Stimulated activated CD4-positive, alpha-beta T cell treated with anti-CD3 and anti-CD28 coated beads, Interleukin-12 subunit alpha, Interleukin-12 subunit beta, amount 100 ng/mL, for 4 hours (primary cell): Measurements from ENCODE around the gene PLPPR5.
"Not testable (repeated sequence)": the region's sequence is repeated elsewhere in the genome, so short reads cannot be mapped to it uniquely, and the experiment has no call there.

Experiments used
- DNase-seq: peaks from one replicate; pipeline ENCODE4 v3.0.0-alpha.2; 2020

PLPPR5 gene

DNA sequence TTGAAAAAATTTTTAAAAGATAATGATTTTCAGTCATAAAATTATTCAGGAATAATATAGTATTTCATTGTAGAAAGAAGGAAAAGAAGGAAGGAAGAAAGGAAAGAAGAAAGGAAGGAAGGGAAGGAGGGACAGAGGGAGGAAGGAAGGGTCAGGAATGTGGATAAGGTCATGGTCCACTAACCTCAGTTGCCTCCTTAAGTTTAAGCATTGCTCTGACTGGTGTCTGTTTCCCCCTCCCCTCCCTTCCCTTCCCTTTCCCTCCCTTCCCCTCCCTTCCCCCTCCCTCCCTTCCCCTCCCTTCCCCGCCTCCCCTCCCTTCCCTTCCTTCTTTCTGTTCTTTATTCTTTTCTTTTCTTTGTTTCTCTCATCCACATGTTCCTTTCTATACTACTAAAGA lies 95.7 kb downstream of the PLPPR5 start:
- no peak for DNase-seq

DNA sequence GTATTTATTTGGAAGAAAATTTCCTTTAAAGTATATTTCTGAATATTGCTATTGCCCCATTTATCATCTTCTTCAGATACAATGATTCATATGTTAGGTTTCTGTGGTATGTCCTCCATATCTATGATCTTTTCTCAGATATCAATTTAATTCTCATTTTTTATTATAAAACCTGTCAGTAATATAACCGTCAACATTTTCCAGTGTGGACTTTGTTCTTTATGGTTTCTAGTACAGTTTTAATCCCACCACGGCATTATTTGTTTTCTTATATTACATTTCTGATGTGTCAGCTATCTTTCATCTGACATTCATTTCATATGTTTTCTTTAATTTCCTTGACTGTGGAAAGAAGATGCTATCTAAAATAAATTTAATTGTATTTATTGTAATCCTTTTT lies 97.9 kb downstream of the PLPPR5 start:
- no peak for DNase-seq

DNA sequence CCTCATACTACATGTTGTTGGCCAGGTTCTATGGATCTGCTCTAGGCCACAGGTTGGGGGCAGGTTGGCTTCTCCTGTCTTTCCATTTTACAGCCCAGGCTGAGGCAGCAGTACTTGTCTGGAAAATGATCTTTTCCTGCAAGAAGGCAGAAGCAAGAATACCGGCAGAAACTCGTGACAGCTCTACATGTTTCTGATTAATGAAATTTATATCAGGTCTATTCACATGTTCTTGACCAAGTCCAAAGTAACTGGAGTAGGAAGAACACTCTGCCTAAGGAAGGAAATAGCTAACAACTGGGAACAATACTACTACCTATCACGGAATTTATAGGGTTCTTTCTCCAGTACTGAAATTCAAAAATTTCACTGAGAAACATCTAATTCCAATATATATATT lies 98.3 kb downstream of the PLPPR5 start:
- no peak for DNase-seq

DNA sequence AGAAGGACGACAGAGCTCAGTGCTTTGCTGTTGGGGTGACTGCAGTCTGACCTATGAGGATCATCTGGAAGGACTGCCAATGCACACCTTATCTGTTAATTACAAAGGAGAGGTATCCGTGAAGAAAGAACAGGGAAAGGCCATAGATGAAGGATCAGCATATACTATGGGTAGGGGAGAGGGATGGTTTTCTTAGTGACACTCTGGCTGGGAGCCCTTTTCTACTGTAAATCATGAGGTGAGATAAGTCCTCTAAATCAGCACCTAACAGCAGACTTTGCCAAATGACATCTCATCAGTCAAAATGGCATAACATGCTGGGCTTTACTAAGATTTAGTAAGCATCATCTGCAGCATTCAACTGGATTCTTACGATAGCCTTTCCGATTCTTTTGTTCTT lies 100.0 kb downstream of the PLPPR5 start:
- no peak for DNase-seq

GRCh38 chr1:98903726-98904125 lies 100.9 kb downstream of the PLPPR5 start:
- DNase-seq: no peak

GRCh38 chr1:98903261-98903660 lies 101.4 kb downstream of the PLPPR5 start:
- DNase-seq: no peak

GRCh38 chr1:98898940-98899339 lies 105.7 kb downstream of the PLPPR5 start:
- DNase-seq: no peak

GRCh38 chr1:98897479-98897878 lies 107.2 kb downstream of the PLPPR5 start:
- DNase-seq: no peak

- DNase-seq: no peak
Observed at GRCh38 chr1:98896711-98897445, 107.8 kb downstream of the PLPPR5 start.

DNA sequence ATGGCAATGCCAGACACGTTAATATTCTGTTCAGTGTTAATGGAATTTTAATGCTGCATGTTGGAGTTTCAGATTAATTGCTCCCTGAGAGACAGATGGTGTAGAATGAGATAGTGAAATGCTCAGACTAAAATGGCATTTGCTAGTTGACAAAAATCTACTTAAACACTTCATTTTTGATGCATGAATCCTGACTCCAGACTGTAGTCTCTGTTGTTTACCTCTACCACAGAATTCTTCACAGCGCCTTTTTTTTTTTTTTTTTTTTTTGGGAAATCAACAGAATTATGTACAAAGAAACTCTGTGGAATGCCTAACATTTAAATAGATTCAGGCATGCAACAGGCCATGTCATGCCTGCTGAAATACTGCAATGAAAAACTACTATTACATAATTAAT lies 111.3 kb downstream of the PLPPR5 start:
- no peak for DNase-seq

GRCh38 chr1:98888869-98889268 lies 115.8 kb downstream of the PLPPR5 start:
- no peak for DNase-seq

GRCh38 chr1:98887507-98887906 lies 117.2 kb downstream of the PLPPR5 start:
- DNase-seq: no peak

- DNase-seq: no peak
Observed at GRCh38 chr1:98884864-98885263, 119.8 kb downstream of the PLPPR5 start.

GRCh38 chr1:98881901-98882300 lies 122.8 kb downstream of the PLPPR5 start:
- no peak for DNase-seq

DNA sequence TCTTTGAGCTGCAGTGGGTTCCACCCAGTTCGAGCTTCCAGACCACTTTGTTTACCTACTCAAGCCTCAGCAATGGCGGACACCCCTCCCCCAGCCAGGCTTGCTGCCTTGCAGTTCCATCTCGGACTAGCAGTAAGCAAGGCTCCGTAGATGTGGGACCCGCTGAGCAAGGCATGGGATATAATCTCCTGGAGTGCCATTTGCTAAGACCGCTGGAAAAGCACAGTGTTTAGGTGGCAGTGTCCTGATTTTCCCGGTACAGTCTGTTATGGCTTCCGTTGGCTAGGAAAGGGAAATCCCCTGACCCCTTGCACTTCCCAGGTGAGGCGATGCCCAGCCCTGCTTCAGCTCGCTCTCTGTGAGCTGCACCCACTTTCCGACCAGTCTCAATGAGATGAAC lies 123.4 kb downstream of the PLPPR5 start:
- DNase-seq: not testable (repeated sequence)

DNA sequence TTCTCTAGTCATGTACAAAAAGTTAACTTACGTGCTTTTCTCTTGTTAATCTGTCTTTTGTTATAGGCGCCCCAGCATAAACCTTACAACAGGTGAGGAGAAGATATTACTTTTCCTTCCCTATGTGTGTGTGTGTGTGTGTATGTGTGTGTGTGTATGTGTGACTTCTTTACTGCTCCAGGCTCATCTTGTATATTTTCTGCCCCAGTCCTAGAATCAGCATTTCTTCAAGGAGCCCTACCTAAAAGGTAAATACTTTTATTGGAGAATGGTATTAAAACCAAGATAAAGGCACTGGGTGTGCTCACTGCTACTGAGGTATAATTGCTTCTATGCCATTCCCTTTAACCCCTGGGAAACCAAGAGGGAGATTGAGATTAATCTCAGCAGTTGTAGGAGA lies 129.8 kb downstream of the PLPPR5 start:
- DNase-seq: no peak

- DNase-seq: peak; percentile 3
Observed at GRCh38 chr1:98870959-98871903, 133.4 kb downstream of the PLPPR5 start.

DNA sequence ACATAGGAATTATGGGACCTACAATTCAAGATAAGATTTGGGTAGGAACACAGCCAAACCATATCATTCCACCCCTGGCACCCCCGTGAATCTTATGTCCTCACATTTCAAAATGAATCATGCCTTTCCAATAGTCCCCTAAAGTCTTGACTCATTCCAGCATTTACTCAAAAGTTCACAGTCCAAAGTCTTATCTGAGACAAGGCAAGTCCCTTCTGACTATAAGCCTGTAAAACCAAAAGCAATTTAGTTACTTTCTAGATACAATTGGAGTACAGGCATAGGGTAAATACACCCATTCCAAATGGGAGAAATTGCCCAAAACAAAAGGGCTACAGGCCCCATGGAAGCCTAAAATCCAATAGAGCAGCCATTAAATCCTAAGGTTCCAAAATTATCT lies 138.9 kb downstream of the PLPPR5 start:
- DNase-seq: no peak

DNA sequence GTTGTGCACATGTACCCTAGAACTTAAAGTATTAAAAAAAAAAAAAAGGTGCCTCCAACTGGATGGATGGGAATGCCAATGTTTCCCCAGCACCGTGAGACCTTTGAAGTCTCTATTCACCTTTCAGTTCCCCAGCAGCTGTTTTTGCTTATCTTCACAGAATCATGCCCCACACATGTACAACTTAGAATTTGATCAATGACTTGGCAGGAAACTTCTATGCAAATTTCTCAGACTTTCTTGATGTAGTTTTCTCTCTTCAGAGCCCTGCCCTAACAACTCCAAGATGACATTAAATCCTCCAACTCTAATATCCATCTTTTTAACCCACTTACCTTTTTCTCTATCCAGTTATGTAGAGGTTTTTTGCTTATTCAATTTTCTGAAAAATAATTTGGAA lies 144.3 kb downstream of the PLPPR5 start:
- DNase-seq: no peak

- no peak for DNase-seq
Observed at GRCh38 chr1:98854137-98854536, 150.5 kb downstream of the PLPPR5 start.

DNA sequence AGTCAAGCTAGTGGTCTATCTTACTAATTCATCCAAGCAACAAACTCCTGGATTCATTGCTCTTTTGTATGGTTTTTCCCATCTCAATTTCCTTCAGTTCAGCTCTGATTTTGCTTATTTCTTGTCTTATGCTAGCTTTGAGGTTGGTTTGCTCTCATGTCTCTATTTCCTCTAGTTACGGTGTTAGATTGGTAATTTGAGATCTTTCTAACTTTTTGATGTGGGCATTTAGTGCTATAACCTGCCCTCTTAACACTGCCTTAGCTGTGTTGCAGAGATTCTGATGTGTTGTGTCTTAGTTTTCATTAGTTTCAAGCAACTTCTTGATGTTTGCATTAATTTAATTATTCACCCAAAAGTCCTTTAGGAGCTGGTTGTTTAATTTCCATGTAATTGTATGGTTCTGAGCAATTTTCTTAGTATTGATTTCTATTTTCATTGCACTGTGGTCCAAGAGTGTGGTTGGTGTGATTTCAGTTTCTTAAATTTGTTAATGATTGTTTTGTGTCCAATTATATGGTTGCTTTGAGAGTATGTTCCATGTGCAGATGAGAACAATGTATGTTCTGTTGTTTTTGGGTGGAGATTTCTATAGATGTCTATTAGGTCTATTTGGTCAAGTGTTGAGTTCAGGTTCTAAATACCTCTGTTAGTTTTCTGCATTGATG lies 154.6 kb downstream of the PLPPR5 start:
- no peak for DNase-seq

DNA sequence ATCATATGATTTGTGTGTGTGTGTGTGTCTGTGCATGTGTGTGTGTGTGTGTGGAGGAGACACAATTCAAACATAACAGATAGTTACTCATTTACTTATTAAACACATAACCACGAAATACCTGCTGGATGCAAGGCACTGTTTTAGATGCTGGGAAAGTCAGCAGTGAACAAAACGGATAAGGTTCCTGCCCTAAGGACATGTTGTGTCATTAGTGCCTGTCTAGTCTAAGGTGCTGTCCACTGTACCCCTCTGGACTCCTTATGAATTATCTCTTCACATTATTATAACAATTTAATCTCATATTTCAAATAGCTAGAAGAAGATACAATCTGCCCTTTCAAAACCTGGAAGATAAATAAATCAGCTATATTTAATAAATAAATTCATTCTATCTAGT lies 162.4 kb downstream of the PLPPR5 start:
- DNase-seq: no peak
